Glomerular endothelial cell (primary cell): ENCODE data around the gene GMDS. TPM values are rescaled to one million over a fixed set of nuclear protein-coding genes. Genes with fewer than 3 reads are reported as not detected.

Source experiments
- DNase-seq: peaks from one replicate; pipeline ENCODE4 v3.0.0-alpha.2; 2011; ENCODE audit warnings: low read depth, low spot score; ENCODE audit errors: extremely low read depth
- total RNA-seq: library from RNA; depleted of rRNA; stranded (reverse); fragments of >200 nt; gene quantifications from 2 replicates; pipeline ENCODE4 v1.2.3, GENCODE V29; 2015

The GMDS gene
- total RNA-seq, 1 donor from 2014 or later: 26.3 TPM

DNA sequence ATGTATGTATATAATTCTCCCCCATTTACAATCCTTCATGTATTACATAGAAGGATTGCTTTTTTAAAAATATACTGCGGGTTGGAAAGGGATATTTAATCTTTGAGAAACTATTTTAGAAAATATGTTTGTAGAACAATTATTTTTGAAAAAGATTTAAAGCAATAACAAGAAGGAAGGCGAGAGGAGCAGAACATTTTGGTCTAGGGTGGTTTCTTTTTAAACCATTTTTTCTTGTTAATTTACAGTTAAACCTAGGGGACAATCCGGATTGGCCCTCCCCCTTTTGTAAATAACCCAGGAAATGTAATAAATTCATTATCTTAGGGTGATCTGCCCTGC, 632.1 kb downstream of the GMDS start:
- DNase-seq: no peak

- no peak for DNase-seq
Observed at GRCh38 chr6:1612974-1613306, 632.5 kb downstream of the GMDS start.

DNA sequence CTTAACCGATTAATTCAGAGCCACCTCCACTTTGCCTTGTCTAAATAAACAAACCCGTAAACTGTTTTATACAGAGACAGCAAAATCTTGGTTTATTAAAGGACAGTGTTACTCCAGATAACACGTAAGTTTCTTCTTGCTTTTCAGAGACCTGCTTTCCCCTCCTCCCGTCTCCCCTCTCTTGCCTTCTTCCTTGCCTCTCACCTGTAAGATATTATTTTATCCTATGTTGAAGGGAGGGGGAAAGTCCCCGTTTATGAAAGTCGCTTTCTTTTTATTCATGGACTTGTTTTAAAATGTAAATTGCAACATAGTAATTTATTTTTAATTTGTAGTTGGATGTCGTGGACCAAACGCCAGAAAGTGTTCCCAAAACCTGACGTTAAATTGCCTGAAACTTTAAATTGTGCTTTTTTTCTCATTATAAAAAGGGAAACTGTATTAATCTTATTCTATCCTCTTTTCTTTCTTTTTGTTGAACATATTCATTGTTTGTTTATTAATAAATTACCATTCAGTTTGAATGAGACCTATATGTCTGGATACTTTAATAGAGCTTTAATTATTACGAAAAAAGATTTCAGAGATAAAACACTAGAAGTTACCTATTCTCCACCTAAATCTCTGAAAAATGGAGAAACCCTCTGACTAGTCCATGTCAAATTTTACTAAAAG, 633.0 kb downstream of the GMDS start:
- no peak for DNase-seq

- no peak for DNase-seq
Observed at GRCh38 chr6:1611572-1612298, 633.7 kb downstream of the GMDS start.

DNA sequence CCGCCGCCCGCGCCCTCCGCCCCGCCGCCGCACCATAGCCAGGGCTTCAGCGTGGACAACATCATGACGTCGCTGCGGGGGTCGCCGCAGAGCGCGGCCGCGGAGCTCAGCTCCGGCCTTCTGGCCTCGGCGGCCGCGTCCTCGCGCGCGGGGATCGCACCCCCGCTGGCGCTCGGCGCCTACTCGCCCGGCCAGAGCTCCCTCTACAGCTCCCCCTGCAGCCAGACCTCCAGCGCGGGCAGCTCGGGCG, 634.2 kb downstream of the GMDS start:
- DNase-seq: no peak

DNA sequence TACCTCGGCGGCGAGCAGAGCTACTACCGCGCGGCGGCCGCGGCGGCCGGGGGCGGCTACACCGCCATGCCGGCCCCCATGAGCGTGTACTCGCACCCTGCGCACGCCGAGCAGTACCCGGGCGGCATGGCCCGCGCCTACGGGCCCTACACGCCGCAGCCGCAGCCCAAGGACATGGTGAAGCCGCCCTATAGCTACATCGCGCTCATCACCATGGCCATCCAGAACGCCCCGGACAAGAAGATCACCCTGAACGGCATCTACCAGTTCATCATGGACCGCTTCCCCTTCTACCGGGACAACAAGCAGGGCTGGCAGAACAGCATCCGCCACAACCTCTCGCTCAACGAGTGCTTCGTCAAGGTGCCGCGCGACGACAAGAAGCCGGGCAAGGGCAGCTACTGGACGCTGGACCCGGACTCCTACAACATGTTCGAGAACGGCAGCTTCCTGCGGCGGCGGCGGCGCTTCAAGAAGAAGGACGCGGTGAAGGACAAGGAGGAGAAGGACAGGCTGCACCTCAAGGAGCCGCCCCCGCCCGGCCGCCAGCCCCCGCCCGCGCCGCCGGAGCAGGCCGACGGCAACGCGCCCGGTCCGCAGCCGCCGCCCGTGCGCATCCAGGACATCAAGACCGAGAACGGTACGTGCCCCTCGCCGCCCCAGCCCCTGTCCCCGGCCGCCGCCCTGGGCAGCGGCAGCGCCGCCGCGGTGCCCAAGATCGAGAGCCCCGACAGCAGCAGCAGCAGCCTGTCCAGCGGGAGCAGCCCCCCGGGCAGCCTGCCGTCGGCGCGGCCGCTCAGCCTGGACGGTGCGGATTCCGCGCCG, 634.7 kb downstream of the GMDS start:
- no peak for DNase-seq

DNA sequence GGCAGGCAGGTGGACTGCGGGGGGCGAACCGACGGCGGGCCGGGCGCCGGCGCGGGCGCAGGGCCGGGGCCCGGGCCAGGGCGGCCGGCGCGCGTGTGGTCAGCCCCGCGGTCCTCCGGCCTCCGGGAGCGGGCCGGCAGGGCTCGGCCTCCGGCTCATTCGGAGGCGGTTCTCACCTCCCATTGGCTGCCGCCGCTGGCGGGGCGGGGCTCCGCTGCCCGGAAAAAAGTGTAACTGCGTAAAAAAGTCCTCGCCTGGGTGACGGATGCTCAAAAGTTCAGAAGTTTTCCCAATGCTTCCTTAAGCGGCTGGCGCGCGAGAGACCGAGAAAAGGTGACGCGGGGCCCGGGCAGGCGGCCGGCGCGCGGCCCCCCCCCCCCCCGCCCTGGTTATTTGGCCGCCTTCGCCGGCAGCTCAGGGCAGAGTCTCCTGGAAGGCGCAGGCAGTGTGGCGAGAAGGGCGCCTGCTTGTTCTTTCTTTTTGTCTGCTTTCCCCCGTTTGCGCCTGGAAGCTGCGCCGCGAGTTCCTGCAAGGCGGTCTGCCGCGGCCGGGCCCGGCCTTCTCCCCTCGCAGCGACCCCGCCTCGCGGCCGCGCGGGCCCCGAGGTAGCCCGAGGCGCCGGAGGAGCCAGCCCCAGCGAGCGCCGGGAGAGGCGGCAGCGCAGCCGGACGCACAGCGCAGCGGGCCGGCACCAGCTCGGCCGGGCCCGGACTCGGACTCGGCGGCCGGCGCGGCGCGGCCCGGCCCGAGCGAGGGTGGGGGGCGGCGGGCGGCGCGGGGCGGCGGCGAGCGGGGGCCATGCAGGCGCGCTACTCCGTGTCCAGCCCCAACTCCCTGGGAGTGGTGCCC, 635.5 kb downstream of the GMDS start, which contains the start of gene FOXC1:
Gene FOXC1, plus strand, starts transcription at position 268 of the 849 bp plus-strand sequence. Its CDS starts 531 bp downstream, at position 799.
- no peak for DNase-seq

- DNase-seq: no peak
Observed at GRCh38 chr6:1609041-1609647, 636.3 kb downstream of the GMDS start.

- DNase-seq: no peak
Observed at GRCh38 chr6:1608222-1609040, 637.0 kb downstream of the GMDS start.

DNA sequence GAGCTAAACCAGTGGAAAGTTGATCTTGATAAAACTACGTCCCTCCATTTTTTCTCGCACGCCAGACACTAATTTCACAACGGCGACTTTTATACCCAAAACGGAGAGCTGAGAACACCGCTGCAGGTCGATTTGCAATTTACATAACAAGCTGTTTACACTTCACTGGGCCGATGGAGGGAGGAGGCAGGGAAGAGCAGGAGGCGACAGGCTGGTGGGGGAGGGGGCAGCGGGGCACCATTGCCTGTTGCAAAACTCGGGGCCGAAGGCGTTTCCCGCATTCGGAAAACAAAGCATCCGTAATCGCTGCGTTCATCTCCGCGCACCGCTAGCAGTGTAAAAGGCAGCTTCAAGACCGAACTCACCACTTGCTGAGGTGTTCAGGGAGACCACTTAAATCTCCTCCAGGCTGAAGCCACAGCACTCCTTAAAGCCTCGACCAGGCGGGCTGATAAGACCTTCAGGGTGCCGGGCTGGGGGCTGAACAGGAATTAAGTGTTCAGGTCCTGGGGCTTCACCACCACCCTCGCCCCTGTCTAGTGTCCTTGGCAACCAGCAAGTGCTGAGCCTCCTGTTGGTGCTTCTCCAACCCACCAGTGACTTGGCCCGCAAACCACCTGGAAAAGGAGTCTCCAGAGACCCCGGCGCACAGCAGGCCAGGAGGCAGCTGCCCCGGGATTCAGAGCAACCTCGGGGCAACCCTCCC, 637.7 kb downstream of the GMDS start:
- DNase-seq: no peak

GRCh38 chr6:1606780-1607515, 638.5 kb downstream of the GMDS start:
- DNase-seq: no peak

DNA sequence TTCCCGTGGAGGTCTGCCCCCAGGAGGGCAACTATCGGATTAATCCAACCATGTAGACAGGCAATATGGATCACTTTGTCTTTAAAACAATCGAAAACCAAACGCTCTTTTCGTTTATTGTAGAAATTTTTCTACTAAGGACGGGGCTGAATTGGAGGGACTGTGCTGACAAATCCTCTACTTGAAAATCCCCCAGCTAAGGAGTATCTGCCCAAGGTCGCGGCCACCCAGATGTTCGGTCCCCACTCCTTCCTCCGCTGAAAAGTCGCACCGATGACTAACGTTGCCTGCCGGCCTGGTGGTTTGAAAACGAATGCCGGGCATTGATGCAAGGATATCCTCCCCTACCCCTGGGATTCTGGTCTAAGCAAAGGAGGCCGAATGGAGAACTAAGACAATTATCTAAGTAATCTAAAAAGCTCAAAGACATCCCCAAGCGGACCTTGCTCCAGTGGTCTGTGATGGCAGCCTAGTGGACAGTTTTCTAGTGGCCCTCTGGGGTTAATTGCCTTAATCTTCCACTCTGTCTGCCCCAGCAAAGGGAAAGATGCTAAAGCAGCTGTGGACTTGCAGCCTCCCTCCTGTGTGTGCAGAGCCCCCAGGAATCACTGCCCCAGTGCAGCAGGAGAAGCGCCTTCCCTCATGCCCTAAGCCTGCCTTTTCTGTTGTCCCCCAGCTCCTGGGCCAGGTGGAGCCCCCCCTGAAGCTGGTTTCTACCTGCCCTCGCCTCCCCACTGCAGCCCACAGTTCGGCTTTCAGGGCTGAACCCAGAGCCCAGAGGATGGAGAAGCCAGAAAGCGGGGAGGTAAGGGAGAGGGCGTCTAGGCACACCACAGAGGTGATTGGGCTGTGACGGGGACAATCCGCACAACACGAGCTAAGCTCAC, 639.3 kb downstream of the GMDS start:
- DNase-seq: no peak

DNA sequence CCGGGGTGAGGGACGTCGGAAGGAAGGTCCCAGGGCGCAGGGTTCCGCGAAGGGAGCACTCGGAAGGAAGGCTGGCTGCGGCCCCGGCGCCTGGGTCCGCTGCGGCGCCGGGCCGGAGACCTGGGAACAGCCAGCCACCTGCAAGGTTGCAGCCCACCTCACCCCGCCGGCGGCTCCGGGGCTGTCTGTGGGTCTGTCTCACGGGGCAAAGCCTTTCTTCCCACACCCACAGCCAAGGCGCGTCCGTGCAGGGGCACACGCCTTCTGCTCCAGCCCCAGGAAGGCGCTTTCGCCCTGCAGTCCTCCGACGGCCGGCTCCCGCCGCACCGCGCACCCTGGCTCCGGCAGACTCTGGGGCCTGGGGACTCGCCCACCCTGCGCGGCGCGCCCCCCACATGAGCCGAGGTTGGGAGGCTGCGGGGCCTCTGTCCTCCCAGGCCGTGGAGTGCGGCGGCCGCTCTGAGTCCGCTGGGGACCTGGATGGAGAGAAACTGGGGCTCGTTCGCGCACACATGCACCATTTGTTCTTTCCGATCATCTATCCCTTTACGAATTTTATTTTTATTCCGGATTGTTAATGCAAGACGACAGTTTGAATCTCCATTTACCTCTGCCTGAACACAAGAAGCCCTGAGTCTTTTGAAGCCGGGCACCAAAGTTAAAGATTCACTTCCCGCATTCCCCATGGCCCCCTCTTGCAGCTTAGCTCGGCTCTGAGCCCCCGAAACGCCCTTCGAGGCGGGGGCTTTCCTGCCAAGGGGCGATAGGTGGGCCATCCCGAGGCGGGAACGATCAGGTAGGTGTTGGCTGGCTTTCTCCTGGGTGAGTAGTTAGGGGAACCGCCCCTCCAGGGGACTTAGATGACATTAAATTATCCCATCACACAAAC, 640.2 kb downstream of the GMDS start:
- no peak for DNase-seq

DNA sequence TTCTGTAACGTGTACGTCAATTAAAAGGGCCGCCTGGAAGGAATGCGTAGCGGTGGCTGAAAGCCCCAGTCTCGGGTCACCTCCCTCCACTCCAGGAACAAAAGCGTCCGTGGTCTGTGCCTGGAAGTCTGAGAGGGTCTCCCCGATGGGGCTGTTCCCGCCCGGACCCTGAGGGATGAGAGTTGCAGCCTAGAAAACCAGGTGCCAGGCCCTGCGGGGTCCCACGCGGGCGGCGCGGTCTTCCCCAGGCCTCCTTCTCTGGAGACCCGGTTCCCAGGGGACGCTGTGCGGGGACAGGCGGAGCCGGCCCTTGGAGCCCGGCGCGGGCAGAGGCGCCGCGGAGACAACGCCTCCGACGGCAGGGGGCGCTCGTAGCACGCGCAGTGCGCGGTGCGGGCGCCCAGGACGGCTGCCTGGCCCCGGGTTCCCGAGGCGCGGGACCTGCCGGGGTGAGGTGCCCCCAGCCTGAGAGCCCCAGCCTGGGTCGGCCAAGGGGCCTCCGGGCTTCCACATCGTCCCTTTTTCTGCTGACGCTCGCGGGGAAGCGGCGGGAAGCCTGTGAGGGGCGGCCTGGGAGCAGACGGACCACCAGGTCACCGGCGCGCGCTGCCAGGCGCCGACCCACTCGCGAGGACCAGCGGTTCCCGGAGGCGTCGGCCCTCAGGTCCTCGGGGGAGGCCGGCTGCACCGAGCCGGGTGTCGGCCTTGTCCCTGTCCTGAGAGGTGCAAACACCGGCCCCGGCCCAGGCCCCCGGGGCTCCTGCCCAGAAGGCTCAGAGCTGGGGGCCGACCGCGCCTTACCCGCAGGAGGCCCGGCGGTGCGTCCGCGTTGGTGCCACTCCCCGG, 641.0 kb downstream of the GMDS start:
- no peak for DNase-seq

GRCh38 chr6:1603708-1604107, 641.7 kb downstream of the GMDS start:
- no peak for DNase-seq
